Measurements from ENCODE around the gene KRT83.
"Not testable (repeated sequence)": the region's sequence is repeated elsewhere in the genome, so short reads cannot be mapped to it uniquely, and the experiment has no call there.

KRT83 gene

GRCh38 chr12:52353766-52354165 is 32.6 kb upstream of the KRT83 start:
- no peak for DNase-seq (ENCODE audit: low spot score)

- DNase-seq (ENCODE audit: low spot score) = no peak
These were observed 31.8 kb upstream of the KRT83 start for GRCh38 chr12:52352951-52353350.

GRCh38 chr12:52351196-52352059 is 30.2 kb upstream of the KRT83 start:
- no peak for DNase-seq (ENCODE audit: low spot score)

- DNase-seq (ENCODE audit: low spot score) = no peak
These were observed 29.6 kb upstream of the KRT83 start for GRCh38 chr12:52350786-52351185.

GRCh38 chr12:52350021-52350620 is 28.9 kb upstream of the KRT83 start:
- DNase-seq (ENCODE audit: low spot score) = no peak

GRCh38 chr12:52349196-52349595 is 28.0 kb upstream of the KRT83 start:
- DNase-seq (ENCODE audit: low spot score) = no peak

- no peak for DNase-seq (ENCODE audit: low spot score)
These were observed 26.6 kb upstream of the KRT83 start for GRCh38 chr12:52347551-52348510.

- no peak for DNase-seq (ENCODE audit: low spot score)
These were observed 25.8 kb upstream of the KRT83 start for GRCh38 chr12:52347016-52347415.

GRCh38 chr12:52346593-52346992 is 25.4 kb upstream of the KRT83 start:
- no peak for DNase-seq (ENCODE audit: low spot score)

- DNase-seq (ENCODE audit: low spot score) = not testable (repeated sequence)
These were observed 23.8 kb upstream of the KRT83 start for GRCh38 chr12:52345041-52345440.

- DNase-seq (ENCODE audit: low spot score) = no peak
These were observed 22.9 kb upstream of the KRT83 start for GRCh38 chr12:52344111-52344510.

GRCh38 chr12:52343550-52343949 is 22.4 kb upstream of the KRT83 start:
- no peak for DNase-seq (ENCODE audit: low spot score)

GRCh38 chr12:52342781-52343490 is 21.7 kb upstream of the KRT83 start:
- no peak for DNase-seq (ENCODE audit: low spot score)

- DNase-seq (ENCODE audit: low spot score) = no peak
These were observed 19.9 kb upstream of the KRT83 start for GRCh38 chr12:52341066-52341580.

- DNase-seq (ENCODE audit: low spot score) = no peak
These were observed 17.2 kb upstream of the KRT83 start for GRCh38 chr12:52338241-52338960.

GRCh38 chr12:52337054-52337453 is 15.9 kb upstream of the KRT83 start:
- DNase-seq (ENCODE audit: low spot score) = no peak

GRCh38 chr12:52336641-52337040 is 15.4 kb upstream of the KRT83 start:
- DNase-seq (ENCODE audit: low spot score) = no peak

- DNase-seq (ENCODE audit: low spot score) = no peak
These were observed 14.5 kb upstream of the KRT83 start for GRCh38 chr12:52335598-52336262.

- DNase-seq (ENCODE audit: low spot score) = no peak
These were observed 13.0 kb upstream of the KRT83 start for GRCh38 chr12:52334185-52334584.

GRCh38 chr12:52333321-52333720 is 12.1 kb upstream of the KRT83 start:
- DNase-seq (ENCODE audit: low spot score) = no peak
